H1 (cell line): Measurements from ENCODE around the gene DUSP18. TPM values are rescaled to one million over a fixed set of nuclear protein-coding genes. Genes with fewer than 3 reads are reported as not detected.

Source experiments
- CTCF ChIA-PET: fragments of 300-600 bp; sonication (Branson Sonifier 250); formaldehyde crosslinking; loops from one replicate; lab custom pipeline; 2021; ENCODE audit not compliant: partially characterized antibody; lab: Charles Lee
- POLR2A ChIA-PET: fragments of 300-600 bp; sonication (Branson Sonifier 250); formaldehyde crosslinking; loops from one replicate; lab custom pipeline; 2021; ENCODE audit warnings: inconsistent platforms; ENCODE audit not compliant: partially characterized antibody; lab: Charles Lee
- DNase-seq, 2 experiments: peaks; one replicate each; pipeline versions ENCODE4 v3.0.0 to v3.0.0-alpha.2; 2010 to 2022; ENCODE audit warnings: low spot score in 2 of 2, low read depth in 1 of 2, mixed read lengths in 1 of 2
- FAIRE-seq: peaks from 2 replicates; lab custom pipeline; 2011; peaks lifted over from hg19 to GRCh38; lab: Jason Lieb, UNC
- H2AFZ ChIP-seq: 2 replicates; pipeline ENCODE4 v1.8.1; 2012; ENCODE audit warnings: low read length, inconsistent platforms
- H2AK5ac ChIP-seq: 2 replicates; pipeline ENCODE4 v1.6.1; 2013; ENCODE audit warnings: low read depth, low read length
- H2BK120ac ChIP-seq: replicated peaks from 2 replicates; pipeline ENCODE3; 2013; ENCODE audit warnings: low read depth, low read length, inconsistent platforms
- H2BK12ac ChIP-seq: 2 replicates; pipeline ENCODE4 v1.6.1; 2013; ENCODE audit warnings: low read depth, low read length
- H2BK15ac ChIP-seq: 2 replicates; pipeline ENCODE4 v1.6.1; 2013; ENCODE audit warnings: low read length
- H2BK20ac ChIP-seq: 2 replicates; pipeline ENCODE4 v1.6.1; 2013; ENCODE audit warnings: low read length
- H2BK5ac ChIP-seq: 2 replicates; pipeline ENCODE4 v1.6.1; 2013; ENCODE audit warnings: low read depth, low read length
- H3K14ac ChIP-seq: 2 replicates; pipeline ENCODE4 v1.6.1; 2013; ENCODE audit warnings: inconsistent platforms; ENCODE audit not compliant: insufficient read length
- H3K18ac ChIP-seq: 2 replicates; pipeline ENCODE4 v1.6.1; 2013; ENCODE audit warnings: low read length; ENCODE audit errors: extremely low read depth
- H3K23ac ChIP-seq: 2 replicates; pipeline ENCODE4 v1.6.1; 2013; ENCODE audit warnings: inconsistent platforms; ENCODE audit not compliant: insufficient read length
- H3K23me2 ChIP-seq: 2 replicates; pipeline ENCODE4 v1.6.1; 2013; ENCODE audit warnings: low read depth, low read length
- H3K27ac ChIP-seq: 2 replicates; pipeline ENCODE4 v1.6.1; 2011; ENCODE audit warnings: low read depth, low read length, inconsistent platforms
- H3K27me3 ChIP-seq, 4 experiments: replicated peaks in 1 of 4; 1 replicate in 1 of 4; 2 replicates in 3 of 4; pipeline versions ENCODE4 v1.6.1 to v1.8.1; 2011 to 2013; ENCODE audit warnings: low read length in 3 of 4, mild to moderate bottlenecking in 3 of 4, inconsistent platforms in 2 of 4, mixed read lengths in 2 of 4, moderate library complexity in 1 of 4; ENCODE audit not compliant: control insufficient read depth in 3 of 4, insufficient read depth in 3 of 4; ENCODE audit errors: extremely low read depth in 1 of 4
- H3K36me3 ChIP-seq, 4 experiments: 2 replicates each; pipeline versions ENCODE4 v1.6.1 to v1.8.1; 2011 to 2013; ENCODE audit warnings: mild to moderate bottlenecking in 4 of 4, low read length in 3 of 4, moderate library complexity in 2 of 4, control low read depth in 1 of 4, inconsistent platforms in 1 of 4; ENCODE audit not compliant: insufficient read depth in 4 of 4, control insufficient read depth in 2 of 4
- H3K4ac ChIP-seq: replicated peaks from 2 replicates; pipeline ENCODE3; 2013; ENCODE audit warnings: low read length, low read depth, mixed read lengths, inconsistent platforms; ENCODE audit not compliant: insufficient read length
- H3K4me1 ChIP-seq, 4 experiments: replicated peaks in 1 of 4; 1 replicate in 1 of 4; 2 replicates in 3 of 4; pipeline versions ENCODE4 v1.6.1 to v1.8.1; 2011 to 2013; ENCODE audit warnings: low read length in 3 of 4, inconsistent platforms in 2 of 4, mixed read lengths in 1 of 4; ENCODE audit not compliant: insufficient read depth in 4 of 4, control insufficient read depth in 3 of 4
- H3K4me2 ChIP-seq, 2 experiments: 2 replicates each; pipeline versions ENCODE4 v1.6.1 to v1.8.1; 2011 to 2013; ENCODE audit warnings: low read depth in 2 of 2, low read length in 2 of 2, control low read depth in 1 of 2, inconsistent platforms in 1 of 2, mild to moderate bottlenecking in 1 of 2; ENCODE audit not compliant: insufficient read depth in 1 of 2
- H3K4me3 ChIP-seq, 4 experiments: fragments of 200-600, 300-600 bp in 1 of 4; sonication (generic), shearing (Covaris generic), sonication (Bioruptor Twin) in 1 of 4; 2 replicates each; pipeline versions ENCODE4 v1.5.1 to v1.8.1; 2011 to 2016; ENCODE audit warnings: low read length in 4 of 4, low read depth in 3 of 4, control low read depth in 2 of 4, inconsistent platforms in 2 of 4, mild to moderate bottlenecking in 2 of 4, mixed read lengths in 1 of 4, moderate library complexity in 1 of 4; ENCODE audit not compliant: insufficient read depth in 2 of 4; ENCODE audit errors: extremely low read depth in 1 of 4
- H3K56ac ChIP-seq: replicated peaks from 2 replicates; pipeline ENCODE3; 2013; ENCODE audit warnings: low read depth, mild to moderate bottlenecking, mixed read lengths, low read length, inconsistent platforms; ENCODE audit not compliant: insufficient read length
- H3K79me1 ChIP-seq: 2 replicates; pipeline ENCODE4 v1.6.1; 2013; ENCODE audit warnings: low read depth, low read length, control low read depth
- H3K79me2 ChIP-seq, 2 experiments: 2 replicates each; pipeline versions ENCODE4 v1.6.1 to v1.8.1; 2012 to 2013; ENCODE audit warnings: low read length in 2 of 2, mild to moderate bottlenecking in 2 of 2, inconsistent platforms in 1 of 2; ENCODE audit not compliant: insufficient read depth in 2 of 2, control insufficient read depth in 1 of 2
- H3K9ac ChIP-seq, 4 experiments: replicated peaks in 1 of 4; 1 replicate in 1 of 4; 2 replicates in 3 of 4; pipeline versions ENCODE4 v1.6.1 to v1.8.1; 2011 to 2013; ENCODE audit warnings: low read depth in 3 of 4, low read length in 3 of 4, control low read depth in 2 of 4, mild to moderate bottlenecking in 2 of 4, moderate library complexity in 2 of 4, inconsistent platforms in 1 of 4; ENCODE audit errors: extremely low read depth in 1 of 4
- H3K9me3 ChIP-seq, 2 experiments: 2 replicates each; pipeline versions ENCODE4 v1.6.1 to v1.8.1; 2012 to 2013; ENCODE audit warnings: mild to moderate bottlenecking in 2 of 2, moderate library complexity in 2 of 2, control low read depth in 1 of 2, inconsistent platforms in 1 of 2, low read depth in 1 of 2, low read length in 1 of 2, mixed read lengths in 1 of 2; ENCODE audit not compliant: insufficient read depth in 2 of 2
- H4K20me1 ChIP-seq, 2 experiments: replicated peaks in 1 of 2; 2 replicates each; pipeline versions ENCODE3 to v1.8.1; 2011 to 2013; ENCODE audit warnings: inconsistent platforms in 2 of 2, low read length in 2 of 2, mild to moderate bottlenecking in 1 of 2; ENCODE audit not compliant: insufficient read depth in 2 of 2, control insufficient read depth in 1 of 2
- H4K5ac ChIP-seq: 2 replicates; pipeline ENCODE4 v1.6.1; 2013; ENCODE audit warnings: low read length, low read depth, mixed read lengths, inconsistent platforms; ENCODE audit not compliant: insufficient read length
- H4K8ac ChIP-seq: 2 replicates; pipeline ENCODE4 v1.8.0; 2013; ENCODE audit warnings: mild to moderate bottlenecking, moderate library complexity, low read length, inconsistent platforms; ENCODE audit not compliant: insufficient read depth; ENCODE audit errors: extremely low read depth
- H4K91ac ChIP-seq: replicated peaks from 2 replicates; pipeline ENCODE3; 2013; ENCODE audit warnings: low read length, mixed read lengths, inconsistent platforms; ENCODE audit not compliant: insufficient read length
- ATF2 ChIP-seq: IDR thresholded peaks from 2 replicates; pipeline ENCODE4 v1.6.1; 2012; ENCODE audit warnings: low read length, inconsistent platforms
- BCL11A ChIP-seq, 2 experiments: IDR thresholded peaks; one replicate each; pipeline ENCODE4 v1.6.1; 2011; ENCODE audit warnings: low read depth in 2 of 2, low read length in 2 of 2, mild to moderate bottlenecking in 2 of 2
- CHD2 ChIP-seq: IDR thresholded peaks from 2 replicates; pipeline ENCODE4 v1.6.1; 2012; ENCODE audit warnings: low read length, improper control_type of control experiment
- CREB1 ChIP-seq: IDR thresholded peaks from 2 replicates; pipeline ENCODE4 v1.6.1; 2012; ENCODE audit warnings: inconsistent platforms
- GABPA ChIP-seq: IDR thresholded peaks from 2 replicates; pipeline ENCODE4 v1.6.1; 2011; ENCODE audit warnings: mild to moderate bottlenecking, low read length, moderate library complexity, borderline replicate concordance; ENCODE audit not compliant: insufficient read depth
- JUN ChIP-seq: IDR thresholded peaks from 2 replicates; pipeline ENCODE4 v1.6.1; 2011; ENCODE audit warnings: low read depth, mild to moderate bottlenecking, improper control_type of control experiment, low read length
- KDM5A ChIP-seq: fragments of 200-600 bp; IDR thresholded peaks from 2 replicates; pipeline ENCODE4 v1.7.1; 2012; ENCODE audit warnings: mild to moderate bottlenecking, low read length, inconsistent platforms, mixed read lengths
- PHF8 ChIP-seq: fragments of 200-600 bp; sonication (generic); conservative IDR thresholded peaks from 2 replicates; pipeline ENCODE4 v1.7.1; 2012; ENCODE audit warnings: low read depth, mild to moderate bottlenecking, inconsistent platforms, low read length, moderate library complexity
- RXRA ChIP-seq: IDR thresholded peaks from 2 replicates; pipeline ENCODE4 v1.6.1; 2011; ENCODE audit warnings: low read depth, mild to moderate bottlenecking, low read length, moderate library complexity; ENCODE audit not compliant: insufficient read depth
- SAP30 ChIP-seq: fragments of 300-600 bp; sonication (generic); IDR thresholded peaks from 2 replicates; pipeline ENCODE4 v1.7.1; 2012; ENCODE audit warnings: low read length, moderate library complexity, mild to moderate bottlenecking, inconsistent platforms; ENCODE audit not compliant: insufficient read depth, insufficient replicate concordance
- SP2 ChIP-seq: IDR thresholded peaks from 2 replicates; pipeline ENCODE4 v1.6.1; 2012; ENCODE audit warnings: mild to moderate bottlenecking, low read length, inconsistent platforms
- SP4 ChIP-seq: IDR thresholded peaks from 2 replicates; pipeline ENCODE4 v1.6.1; 2012; ENCODE audit warnings: low read length, inconsistent platforms
- TBP ChIP-seq: IDR thresholded peaks from 2 replicates; pipeline ENCODE4 v1.6.1; 2011; ENCODE audit warnings: low read depth, low read length, improper control_type of control experiment
- WGBS, 2 experiments: shearing (Covaris generic) in 1 of 2; methylation state at CpG; one replicate each; pipeline versions ENCODE4 v1.1.6 to v1.1.7; 2013 to 2015; ENCODE audit warnings: low lambda C conversion rate in 2 of 2, mixed read lengths in 2 of 2, inconsistent platforms in 1 of 2, low coverage in 1 of 2, missing lambda C conversion rate in 1 of 2; ENCODE audit not compliant: insufficient replicate concordance in 2 of 2, insufficient coverage in 1 of 2, insufficient read length in 1 of 2; ENCODE audit errors: extremely low coverage in 1 of 2, missing lambda C conversion rate in 1 of 2; 5-methylcytosine and 5-hydroxymethylcytosine counted together
- polyA plus RNA-seq, 7 experiments: library from polyadenylated mRNA; depleted of rRNA in 3 of 7; stranded (reverse) in 5 of 7; unstranded in 2 of 7; fragments of >200 nt in 5 of 7; fragments of 200-250 nt in 2 of 7; gene quantifications; 1 replicate in 5 of 7; 2 replicates in 1 of 7; 4 replicates in 1 of 7; pipeline versions ENCODE4 v1.2.1 to v1.2.3, GENCODE V29; 2011 to 2013; ENCODE audit warnings: missing spikeins in 2 of 7, mixed read lengths in 2 of 7
- total RNA-seq: library from RNA; stranded (reverse); fragmentation: NEBNext Ultra II Directional; extraction: Animal tissue kit (Norgen Biotek cat#: 25700); gene quantifications from 2 replicates; pipeline ENCODE4 v1.2.1, GENCODE V29; 2021

DUSP18 gene
- total and polyA plus RNA-seq, 2 of the 8 experiments (the other 6 are each of a cell fraction or from before 2014, with no cell fraction given) = 2.6 to 7.3 TPM

DNA sequence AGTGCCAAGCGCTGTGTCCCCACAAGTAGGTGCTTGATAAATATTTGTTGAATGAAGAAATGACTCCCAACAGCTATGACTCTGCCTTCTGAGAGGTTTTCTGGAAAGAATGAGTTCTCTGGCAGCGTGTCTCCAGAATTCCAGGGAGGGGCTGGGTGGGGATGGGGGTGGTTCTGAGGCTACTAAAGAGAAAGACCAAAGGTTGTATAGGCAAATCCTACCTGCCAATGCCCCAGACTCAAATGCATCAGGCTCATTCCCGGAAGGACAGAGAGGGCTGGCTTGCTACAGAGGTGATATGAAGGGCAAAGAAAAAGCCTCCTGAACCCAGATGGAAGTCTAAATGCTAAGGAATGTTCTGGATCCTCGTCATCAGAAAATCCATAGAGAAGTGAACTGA, 1.9 kb downstream of the DUSP18 start:
- H3K4me3 ChIP-seq = no peak overlapping the region
- H2BK12ac ChIP-seq = no peak overlapping the region
- H3K9ac ChIP-seq = no peak overlapping the region
- no peaks in the 10 kb centered on the region for H3K36me3 ChIP-seq
- H2BK5ac ChIP-seq = no peak overlapping the region
- no peak overlapping the region for H3K4ac ChIP-seq
- H3K79me1 ChIP-seq = no peaks in the 10 kb centered on the region
- no peak overlapping the region for H4K91ac ChIP-seq
- no peaks in the 10 kb centered on the region for H3K79me2 ChIP-seq
- H4K20me1 ChIP-seq = no peaks in the 10 kb centered on the region
- H3K14ac ChIP-seq = no peak overlapping the region
- no peak overlapping the region for H4K8ac ChIP-seq
- ChIA-PET POLR2A (no interaction called here), CTCF (interaction anchor here (3.1 to 4.7 kb wide), 2 partner anchors 13 to 32 kb away, joined by 10 to 26 read pairs; partner anchors contain the start of gene SLC35E4)
- no peaks in the 10 kb centered on the region for H3K9me3 ChIP-seq
- no peak overlapping the region for H2BK15ac ChIP-seq
- no peak overlapping the region for H2BK120ac ChIP-seq
- DNase-seq (no peak), FAIRE-seq (no peak)
- no peak overlapping the region for H2BK20ac ChIP-seq
- H2AFZ ChIP-seq = no peak overlapping the region
- H3K18ac ChIP-seq = no peak overlapping the region
- H3K23ac ChIP-seq = no peak overlapping the region
- no peak overlapping the region for H3K27ac ChIP-seq
- peaks cover 0 to 2% (median under 1%) of the 10 kb centered on the region in 4 experiments; a peak in 4 of 7 replicates for H3K4me1 ChIP-seq
- no peak overlapping the region for H2AK5ac ChIP-seq
- peaks cover 16% of the 10 kb centered on the region; the same call in 1 of the 2 replicates for H3K23me2 ChIP-seq
- H3K56ac ChIP-seq = no peak overlapping the region
- 87% methylated on average over 4 of the region's 4 CpGs; no CpG with 5 or more reads in 1 of the 2 experiments for WGBS, 2 experiments
- H4K5ac ChIP-seq = no peak overlapping the region
- no peak overlapping the region; a peak in 1 of 4 replicates for H3K4me2 ChIP-seq
- peaks cover 0 to 13% (median 8%) of the 10 kb centered on the region in 4 experiments; a peak in 5 of 7 replicates for H3K27me3 ChIP-seq
- no peak for TF ChIP-seq SAP30
- no peak for TF ChIP-seq CHD2
- no peak for TF ChIP-seq PHF8
- no peak for TF ChIP-seq ATF2
- TF ChIP-seq SP4 = no peak
- no peak for TF ChIP-seq TBP
- TF ChIP-seq SP2 = no peak
- no peak for TF ChIP-seq RXRA
- TF ChIP-seq KDM5A = no peak
- no peak for TF ChIP-seq BCL11A (IDR thresholded peaks at IDR 0.05; ENCODE audit: low read depth in 2 of 2, low read length in 2 of 2)
- no peak for TF ChIP-seq CREB1
- no peak for TF ChIP-seq GABPA
- TF ChIP-seq JUN = no peak
